ENCODE measurements around the gene IQSEC1.

The IQSEC1 gene

DNA sequence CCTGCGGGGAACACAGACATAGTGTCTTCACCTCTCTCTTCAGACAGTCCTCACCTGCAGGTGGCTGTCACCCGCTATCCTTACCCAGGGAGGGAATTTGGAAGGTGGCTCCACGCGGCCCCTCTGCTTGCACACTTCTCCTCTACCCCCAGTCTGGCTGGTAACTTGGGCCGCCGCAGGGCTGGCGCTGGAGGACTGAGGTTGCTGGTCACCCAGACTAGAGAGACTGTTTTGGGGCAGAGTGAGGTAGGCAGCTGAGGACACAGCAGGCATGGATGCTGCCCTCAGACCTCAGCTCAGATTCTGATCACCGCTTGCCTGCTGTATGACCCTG lies 12.6 kb upstream of the IQSEC1 start:
- DNase-seq (ENCODE audit: low read depth in 2 of 2): no peak

DNA sequence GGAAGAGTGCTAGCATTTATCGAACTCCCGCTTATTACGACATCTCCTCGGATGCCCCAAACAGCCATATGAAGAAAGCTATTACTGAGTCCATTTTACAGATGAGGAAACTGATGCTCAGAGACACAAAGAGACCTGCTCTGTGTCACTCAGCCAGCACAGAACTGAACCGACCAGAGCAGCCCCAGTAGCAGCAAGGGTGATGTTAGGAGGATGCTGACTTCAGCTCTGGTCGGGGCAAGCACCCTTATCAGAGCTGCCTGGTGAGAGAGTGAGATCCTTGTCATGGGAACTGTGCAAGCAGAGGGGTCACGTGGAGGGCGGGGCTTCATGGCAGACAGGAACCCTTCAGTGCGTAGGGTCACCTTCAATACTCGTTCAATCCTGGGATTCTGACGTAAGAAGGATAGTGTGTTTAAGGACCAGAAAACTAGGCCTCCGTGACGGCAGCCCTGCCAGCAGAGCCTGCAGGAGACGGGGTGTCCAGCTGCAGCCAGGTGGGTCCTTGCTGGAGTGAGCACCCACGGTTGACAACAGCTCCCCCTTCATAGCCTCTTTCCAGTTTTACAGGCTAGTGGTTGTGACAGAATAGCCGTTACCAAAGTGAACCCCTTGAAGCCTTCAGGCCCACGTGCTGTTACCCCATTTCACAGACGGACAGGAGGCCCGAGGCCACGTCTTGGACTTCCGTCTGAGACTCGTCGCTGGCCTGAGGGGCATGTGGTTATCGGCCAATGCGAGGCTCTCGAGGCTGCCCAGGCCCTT lies 12.0 kb upstream of the IQSEC1 start:
- no peak for DNase-seq (ENCODE audit: low read depth in 2 of 2)

DNA sequence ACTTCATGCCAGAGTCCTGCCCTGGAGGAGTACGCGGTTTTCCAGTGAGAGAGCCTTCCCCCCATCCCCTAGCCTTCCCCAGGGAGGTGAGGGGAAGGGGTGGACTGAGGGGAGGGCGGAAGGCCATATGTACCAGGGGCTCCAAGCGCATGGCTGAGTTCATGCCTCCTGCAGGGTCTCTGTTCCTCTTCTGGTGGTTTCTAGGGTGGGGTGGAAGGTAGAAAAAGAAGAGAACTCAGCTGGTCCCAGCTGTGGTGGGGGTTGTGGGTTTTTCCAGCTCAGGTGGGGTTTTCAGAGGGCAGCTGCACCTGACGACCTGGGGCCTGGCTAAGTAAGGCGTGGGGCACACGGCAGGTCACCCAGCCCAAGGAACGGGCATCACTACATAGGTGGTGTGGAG lies 10.7 kb upstream of the IQSEC1 start:
- no peak for DNase-seq (ENCODE audit: low read depth in 2 of 2)

DNA sequence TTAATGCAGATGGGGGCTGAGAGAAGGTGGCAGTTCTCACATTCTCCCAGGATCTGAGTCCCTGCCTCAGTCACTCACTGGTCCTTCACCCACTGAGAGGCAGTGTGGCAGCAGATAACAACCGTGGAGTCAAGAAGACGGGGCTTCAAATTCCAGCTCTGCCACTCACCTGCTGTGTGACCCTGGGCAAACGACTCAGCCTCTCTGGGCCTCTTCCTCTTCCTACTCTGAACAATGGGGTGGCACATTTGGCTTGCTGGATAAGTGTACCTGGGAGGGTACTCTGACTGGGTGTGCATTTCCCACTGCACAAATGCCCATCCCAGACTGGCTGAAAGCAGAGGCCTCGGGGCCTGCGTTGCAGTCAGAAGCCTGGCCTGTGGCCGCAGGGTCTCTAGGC lies 10.0 kb upstream of the IQSEC1 start:
- no peak for DNase-seq (ENCODE audit: low read depth in 2 of 2)

DNA sequence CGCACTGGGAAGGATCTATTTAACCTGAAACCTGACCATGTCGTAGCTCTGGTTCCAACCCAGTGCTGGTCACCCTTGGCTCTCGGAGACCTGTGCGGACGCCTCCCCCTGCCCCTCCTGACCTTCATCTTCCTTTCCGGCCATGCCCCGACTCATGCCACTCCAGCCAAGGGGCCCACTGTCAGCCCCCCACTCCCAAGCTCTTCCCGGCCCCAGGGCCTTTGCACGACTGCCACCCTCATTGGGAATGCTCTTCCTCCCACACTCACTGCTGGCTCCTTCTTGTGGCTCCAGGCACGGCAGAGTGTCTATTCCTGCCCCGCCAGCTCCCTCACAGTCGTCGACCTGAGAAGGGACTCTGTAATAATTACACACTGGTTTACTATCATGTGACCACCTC lies 9.4 kb upstream of the IQSEC1 start:
- no peak for DNase-seq (ENCODE audit: low read depth in 2 of 2)

DNA sequence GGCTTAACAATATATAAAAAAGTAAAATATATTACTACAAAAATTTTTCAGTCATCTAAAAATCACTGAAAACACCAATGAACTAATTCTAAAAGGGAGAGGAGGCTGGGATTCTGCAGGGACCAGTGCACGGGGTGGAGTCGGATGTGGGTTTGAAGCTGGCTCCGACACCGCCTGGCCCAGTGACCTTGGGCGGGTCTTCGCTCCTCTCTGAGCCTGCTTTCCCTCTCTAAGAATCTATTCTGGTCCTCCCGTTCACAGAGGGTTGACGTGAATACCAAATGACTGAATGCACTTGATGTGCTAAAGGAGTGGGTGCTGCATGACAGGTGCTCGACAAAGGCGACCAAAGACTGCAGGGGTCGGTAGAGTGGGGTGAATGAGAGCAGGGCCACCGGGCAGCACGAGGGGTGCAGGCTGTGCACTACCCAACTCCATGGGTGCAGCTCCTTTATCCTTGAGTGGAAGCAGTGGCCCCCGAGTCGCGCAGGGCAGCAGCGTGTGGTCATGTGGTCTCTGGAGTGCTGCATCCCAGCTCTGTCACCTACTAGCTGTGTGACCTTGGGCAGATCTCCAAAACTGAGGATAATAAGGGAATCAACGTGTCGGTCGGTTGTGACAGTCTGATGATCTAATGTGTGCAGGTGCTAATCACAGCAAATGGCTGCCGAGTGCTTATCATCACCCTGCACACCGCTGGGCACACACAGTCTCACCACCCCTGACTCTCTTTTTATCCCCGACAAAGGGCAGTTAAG lies 8.6 kb upstream of the IQSEC1 start:
- no peak for DNase-seq (ENCODE audit: low read depth in 2 of 2)

DNA sequence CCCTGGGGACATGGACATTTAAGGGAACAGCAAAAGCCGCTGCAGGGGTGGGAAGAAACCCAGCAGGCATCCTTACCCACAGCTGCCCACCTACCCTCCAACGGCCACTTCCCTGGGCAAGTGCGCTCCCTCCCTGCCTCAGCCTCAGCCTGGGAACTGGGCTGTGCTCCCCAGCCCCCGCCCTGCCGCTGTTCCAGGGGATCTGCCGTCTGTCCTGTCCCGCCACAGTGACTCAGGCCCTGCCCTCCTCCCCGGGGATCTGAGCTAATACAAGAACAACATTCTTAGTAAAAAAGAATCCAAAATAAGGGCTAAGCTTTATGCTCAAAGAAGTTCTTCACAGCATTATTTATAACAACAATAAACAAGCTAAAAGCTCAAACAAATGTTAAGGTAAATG lies 7.4 kb upstream of the IQSEC1 start:
- DNase-seq (ENCODE audit: low read depth in 2 of 2): no peak

DNA sequence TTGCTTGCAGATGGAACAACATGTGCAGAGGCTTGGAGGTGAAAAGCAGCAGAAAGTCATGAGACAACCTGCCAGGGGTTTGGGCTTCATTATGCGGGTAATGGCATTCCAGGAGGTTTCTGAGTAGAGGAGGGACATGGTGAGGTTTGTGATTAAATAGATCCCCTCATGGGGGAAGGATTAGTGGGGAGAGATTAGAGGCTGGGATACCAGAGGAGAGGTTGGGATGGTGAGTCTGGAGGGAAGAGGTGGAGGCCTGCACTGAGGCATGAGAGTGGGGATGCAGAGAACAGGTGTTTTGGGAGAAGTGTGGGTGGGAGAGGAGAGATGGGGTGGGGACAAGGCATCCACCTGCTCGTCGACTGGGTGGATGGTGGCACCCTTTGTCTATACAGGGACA lies 6.8 kb upstream of the IQSEC1 start:
- no peak for DNase-seq (ENCODE audit: low read depth in 2 of 2)

DNA sequence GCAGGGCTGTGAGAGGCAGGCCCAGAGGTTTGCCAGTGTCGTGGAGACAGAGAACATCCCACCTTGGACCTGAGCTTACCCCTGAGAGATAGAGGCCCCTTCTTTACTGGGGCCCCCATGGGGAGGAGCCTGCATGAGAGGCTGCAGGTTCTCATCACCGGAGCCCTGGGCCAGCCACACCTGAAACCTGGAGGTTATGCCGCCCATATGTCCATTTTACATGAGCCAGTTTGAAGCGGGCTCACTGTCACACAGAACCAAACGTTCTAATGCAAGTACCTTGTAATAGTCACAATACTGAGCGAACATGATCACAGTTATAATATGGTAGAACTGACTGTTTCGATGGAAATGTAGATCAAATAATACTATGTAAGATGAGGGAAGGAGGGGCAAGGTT lies 6.3 kb upstream of the IQSEC1 start:
- no peak for DNase-seq (ENCODE audit: low read depth in 2 of 2)

DNA sequence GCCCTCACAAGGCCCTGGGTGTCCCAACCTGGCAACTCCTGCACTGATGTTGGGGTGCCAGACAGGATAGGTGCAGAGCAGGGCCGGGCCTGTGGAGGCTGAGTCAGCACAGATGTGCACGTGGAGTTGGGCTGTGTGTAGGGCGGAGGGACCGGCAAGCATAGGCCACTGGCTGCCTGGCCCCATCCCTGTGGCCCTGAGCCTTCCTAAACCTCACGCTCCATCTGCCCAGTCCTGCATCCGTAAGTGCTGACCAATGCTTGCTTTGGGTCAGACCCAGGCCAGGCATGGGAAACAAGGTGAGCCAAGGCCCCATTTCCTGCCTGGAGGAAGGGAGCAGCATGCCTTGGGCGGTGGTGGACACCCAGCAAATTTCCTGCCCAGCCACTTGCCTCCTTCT lies 5.8 kb upstream of the IQSEC1 start:
- no peak for DNase-seq (ENCODE audit: low read depth in 2 of 2)

DNA sequence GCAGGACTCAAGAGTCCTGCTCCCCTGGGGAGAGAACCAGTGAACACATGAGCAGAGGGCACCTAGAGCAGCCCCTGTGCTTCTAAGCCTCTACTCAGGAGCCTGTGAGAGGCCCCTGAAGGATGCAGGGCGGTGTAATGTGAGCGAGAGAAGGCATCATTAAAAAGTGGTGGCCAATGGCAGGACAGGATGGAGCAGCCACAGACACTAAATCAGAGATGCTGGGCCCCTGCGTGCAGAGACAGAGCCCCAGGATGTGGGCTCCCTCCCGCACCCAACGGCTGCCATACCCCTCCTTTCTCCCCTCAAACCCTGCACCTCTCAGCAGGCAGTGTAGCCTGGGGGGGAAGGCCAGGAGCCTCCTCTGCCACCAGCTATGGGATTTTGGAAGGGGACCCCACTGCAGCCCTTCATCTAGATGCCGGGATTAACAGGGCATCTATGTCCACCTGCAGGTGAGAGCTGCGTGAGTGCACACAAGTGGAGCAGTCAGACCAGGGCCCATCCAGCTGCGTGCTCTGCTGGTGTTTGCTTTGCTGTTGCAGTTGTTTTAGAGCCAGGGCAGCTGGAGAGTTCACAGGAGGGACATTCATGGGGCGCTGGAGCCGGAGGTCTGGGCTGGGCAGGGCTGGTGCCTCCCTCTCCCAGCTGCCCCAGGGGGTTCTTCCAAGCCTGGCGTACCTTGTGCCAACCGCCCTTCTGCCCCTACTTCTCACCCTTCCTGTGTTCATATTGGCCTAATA lies 5.1 kb upstream of the IQSEC1 start:
- DNase-seq (ENCODE audit: low read depth in 2 of 2): no peak

DNA sequence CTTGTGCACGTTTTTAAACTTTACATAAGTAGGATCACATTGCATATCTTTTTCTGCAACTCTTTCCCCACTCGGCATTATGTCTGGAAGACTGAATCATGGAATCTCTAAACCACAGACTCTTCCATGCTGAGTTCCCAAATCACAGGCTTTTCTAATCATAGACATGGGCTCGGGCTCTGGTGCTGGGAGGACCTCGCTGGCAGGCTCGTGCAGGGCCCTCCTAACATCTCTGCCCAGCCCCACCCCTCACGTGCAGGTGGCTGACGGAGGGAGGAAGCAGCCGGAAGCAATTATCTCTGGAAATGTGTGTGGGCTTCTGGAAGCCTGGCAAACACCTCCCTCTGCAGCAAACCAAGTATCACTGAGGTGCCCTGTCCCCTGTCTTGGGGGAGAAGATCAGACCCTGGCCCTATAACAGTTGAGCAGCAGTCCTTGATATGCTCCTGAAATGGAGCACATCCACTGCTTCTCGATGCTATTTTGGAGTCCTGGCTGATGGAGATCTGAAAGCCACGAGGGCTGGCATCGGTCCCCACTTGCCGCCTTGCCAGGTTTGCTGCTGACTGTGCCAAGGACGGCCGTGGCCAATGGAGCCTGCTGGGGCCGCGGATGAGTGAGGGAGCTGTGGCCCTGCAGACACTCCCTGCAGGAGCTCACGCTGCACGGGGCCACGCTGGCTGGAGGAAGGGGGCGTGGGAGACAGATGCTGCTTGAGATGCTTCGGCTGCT lies 4.4 kb upstream of the IQSEC1 start:
- DNase-seq (ENCODE audit: low read depth in 2 of 2): no peak

DNA sequence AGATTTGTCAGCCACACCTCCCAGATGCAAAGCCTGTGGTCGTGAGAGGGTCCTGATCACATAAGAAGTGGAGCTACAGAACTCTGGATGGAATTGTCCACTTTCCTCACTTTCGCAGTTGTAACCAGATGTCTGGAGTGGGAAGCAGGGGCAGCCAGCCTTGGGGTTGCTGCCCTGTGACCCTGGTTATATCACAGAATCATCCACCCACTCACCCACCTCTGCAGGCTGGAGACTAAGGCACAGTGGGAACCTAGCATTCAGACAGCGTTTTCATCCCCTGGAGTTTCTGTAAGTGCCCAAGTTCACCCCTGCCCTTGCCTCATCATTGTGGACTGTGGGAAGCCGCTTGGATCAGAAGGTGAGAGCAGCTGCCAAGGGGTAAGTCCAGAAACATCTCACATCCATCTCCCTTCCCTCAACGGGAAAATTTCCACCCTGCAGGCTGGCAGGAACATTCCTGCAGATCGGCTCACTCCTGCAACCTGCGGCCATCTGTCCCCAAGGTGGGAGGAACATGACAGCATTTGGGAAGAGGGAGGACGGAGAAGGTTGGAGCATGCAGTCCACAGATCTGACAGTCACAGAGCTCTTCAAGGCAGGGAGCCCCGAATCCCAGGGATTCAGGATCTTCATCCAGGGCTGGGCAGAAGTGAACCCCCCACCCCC lies 2.9 kb upstream of the IQSEC1 start:
- no peak for DNase-seq (ENCODE audit: low read depth in 2 of 2)

DNA sequence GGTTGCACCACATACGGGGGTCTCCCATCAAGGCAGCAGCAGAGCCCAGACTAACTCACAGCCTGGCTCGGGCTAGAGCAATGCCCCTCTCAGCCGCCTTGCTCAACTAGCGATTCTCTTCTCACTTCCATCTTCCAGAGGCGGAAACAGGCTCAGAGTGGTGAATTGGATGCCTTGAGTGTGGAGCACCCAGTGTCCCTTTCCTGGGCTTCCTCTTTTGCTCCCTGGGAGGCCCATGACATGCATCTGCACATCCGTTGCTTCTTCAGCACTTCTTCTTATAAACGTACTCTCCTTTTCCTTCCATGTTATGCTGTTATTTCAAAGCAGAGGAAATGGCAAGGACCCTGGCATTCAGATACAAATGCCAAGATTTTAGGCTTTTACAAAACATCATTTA lies 2.1 kb upstream of the IQSEC1 start:
- no peak for DNase-seq (ENCODE audit: low read depth in 2 of 2)

DNA sequence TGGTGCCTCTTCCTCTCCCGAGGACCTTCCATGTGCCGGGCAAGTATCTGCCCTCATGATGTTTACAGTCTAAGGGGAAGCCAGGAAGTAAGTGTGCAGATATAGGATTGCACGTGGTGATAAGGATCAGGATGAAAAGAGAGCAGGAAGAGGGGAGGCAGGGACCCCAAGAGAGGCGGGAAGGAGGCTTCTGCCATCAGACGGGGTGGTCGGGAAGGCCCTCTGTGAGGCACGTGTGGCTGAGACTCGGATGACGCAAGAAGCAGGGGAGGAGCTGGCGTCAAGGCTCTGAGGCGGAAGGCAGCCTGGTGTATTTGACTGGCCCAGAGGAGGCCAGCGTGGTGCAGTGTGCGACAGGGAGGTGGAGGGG lies 762 bp upstream of the IQSEC1 start:
- no peak for DNase-seq (ENCODE audit: low read depth in 2 of 2)

DNA sequence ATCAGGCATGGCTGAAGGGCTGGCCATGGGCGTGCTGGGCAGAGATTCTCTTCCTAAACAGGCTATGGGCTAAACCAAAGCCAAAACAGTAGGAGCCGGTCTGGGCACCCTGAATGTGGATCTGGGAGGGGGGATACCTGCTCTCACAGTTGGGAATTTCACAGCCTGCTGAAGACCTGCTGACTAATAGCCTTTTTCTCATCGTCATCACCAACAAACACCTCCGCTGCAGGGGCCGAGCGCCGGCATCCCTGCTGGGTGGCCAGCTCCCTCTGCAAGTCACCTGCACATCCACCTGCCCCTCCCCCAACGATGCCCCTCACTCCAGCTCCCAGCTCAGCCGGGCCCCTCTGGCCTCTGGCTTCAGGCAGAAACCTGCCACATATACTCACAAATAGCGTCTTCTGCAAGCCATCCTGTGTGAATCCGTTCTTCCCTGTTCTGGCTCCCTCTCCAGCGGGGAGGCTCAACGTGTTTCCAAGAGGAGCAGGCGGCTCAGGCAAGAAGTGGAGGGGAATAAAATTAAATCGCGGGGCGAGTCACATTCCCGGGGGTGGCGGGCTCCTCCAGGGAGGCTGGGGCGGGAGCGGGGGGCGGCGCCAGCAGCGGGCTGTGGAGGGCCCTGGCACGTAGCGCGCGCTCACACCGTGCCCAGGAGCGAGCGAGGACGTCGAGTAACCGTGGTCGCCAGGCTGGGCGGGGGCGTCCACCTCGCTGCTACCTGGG lies 466 bp downstream of the IQSEC1 start:
- no peak for DNase-seq (ENCODE audit: low read depth in 2 of 2)

DNA sequence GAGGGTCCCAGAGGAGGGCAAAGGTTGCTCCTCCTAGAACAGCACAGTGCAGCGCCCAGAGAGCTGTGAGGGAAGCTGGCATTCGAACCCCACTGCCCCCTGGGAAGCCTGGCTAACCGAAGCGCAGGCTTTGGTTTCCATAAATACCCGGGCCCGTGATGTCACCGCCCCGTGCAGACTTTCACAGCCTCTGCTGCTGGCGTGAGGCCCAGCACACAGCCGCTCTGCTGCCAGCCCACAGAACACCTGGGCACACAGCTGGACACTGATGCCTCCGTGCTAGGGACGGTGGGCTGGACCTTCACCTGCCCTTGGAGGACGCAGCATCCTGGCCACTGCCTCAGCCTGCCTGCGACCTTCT lies 1.0 kb downstream of the IQSEC1 start:
- DNase-seq (ENCODE audit: low read depth in 2 of 2): no peak

DNA sequence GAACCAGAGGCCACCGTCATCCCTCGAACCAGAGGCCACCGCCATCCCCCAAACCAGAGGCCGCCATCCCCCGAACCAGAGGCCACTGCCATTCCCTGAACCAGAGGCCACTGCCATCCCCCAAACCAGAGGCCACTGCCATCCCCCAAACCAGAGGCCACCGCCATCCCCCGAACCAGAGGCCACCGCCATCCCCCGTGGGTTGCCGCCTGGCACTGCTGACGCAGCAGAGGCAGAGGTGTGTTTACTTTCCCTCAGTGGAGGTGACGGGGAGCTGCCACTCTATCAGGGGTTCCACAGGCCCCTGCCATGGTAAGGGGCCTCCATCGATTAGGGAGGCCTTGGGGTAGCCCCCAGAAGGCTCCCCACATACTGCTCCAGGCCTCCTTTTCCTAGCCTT lies 1.5 kb downstream of the IQSEC1 start:
- DNase-seq (ENCODE audit: low read depth in 2 of 2): no peak

DNA sequence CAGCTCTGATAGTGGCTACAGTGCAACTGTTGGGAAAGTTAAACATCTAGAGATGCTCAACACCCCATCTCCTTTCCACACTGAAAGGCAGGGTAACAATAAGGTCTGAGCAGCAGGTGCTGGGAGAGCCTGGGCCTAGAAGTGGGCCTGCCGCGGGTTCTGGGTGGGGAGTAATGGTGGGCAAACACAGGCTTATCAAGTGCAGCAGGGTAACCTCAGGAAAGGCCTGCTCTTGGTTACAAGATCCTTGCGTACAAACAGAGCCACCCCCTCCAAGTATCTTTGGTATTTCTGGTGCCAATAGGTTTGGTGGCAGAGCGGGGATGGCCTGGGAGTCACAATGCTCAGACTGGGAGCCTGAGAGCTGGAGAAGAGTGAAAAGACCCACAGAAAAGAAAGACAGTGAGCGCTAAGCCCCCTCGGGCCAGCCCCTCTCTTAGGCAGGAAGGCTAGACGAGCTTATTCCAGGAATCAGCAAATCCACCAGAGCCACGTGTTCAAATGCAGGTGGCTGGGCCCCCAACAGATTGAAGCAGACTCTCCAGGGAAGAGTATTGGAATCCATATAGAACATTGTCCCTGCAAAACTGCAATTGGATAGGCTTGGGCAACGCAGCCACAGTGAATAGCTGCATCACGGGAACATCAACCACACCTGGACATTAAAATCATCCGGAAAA lies 2.7 kb downstream of the IQSEC1 start:
- no peak for DNase-seq (ENCODE audit: low read depth in 2 of 2)

DNA sequence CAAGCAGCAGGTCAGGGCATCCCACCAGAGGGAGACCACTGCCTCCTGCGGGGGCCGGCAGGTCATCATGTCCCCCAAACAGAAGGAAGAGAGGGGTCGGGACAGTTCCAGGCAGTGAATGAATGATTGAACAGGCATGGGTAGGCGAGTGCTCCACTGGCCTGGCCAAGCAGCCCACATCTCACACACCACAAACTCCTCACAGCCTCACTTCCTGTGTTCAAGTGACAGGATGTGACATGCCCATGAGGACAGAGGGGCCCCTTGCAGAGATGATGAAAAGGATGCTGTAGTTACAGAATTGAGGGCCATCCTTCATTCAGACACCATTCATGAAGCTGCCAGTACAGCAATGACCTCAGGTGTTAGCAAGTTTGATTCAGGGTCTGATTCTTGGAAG lies 3.7 kb downstream of the IQSEC1 start:
- DNase-seq (ENCODE audit: low read depth in 2 of 2): peak; percentile 32 to 43
